GM18502 (cell line): ENCODE measurements around the gene FOLR3.
"Not testable (repeated sequence)": the region's sequence is repeated elsewhere in the genome, so short reads cannot be mapped to it uniquely, and the experiment has no call there.

ENCODE experiments used
- ATAC-seq: cut with Tn5 transposase; IDR thresholded peaks from one replicate; pipeline ENCODE4 v1.9.1; 2021; ENCODE audit warnings: mild to moderate bottlenecking; ENCODE audit not compliant: unreplicated experiment, poor library complexity

FOLR3 gene

DNA sequence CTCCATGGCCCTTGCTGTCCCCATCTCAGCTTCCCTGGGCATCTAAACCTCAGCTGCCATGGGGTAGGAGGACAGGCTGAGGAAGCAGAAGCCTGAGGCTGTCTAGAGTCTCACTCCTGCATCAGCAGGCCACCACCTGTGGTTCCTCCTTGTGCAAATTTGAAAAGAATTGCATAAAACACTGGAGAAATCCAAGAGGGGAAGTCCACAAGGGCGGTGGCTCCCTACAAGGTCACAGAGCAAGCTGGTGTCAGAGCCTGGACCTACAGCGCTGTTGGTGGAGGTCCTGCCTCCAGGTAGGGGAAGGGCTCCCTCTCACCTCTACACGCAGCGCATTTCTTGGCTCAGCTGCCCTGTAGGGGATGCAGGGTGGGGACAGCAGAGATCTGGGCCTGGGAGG, at the start of gene FOLR3:
TSS of gene FOLR3 (plus strand) at position 253 of the 400 bp plus-strand sequence. CDS start 228 bp downstream, outside the sequence.
- not testable (repeated sequence) for ATAC-seq

DNA sequence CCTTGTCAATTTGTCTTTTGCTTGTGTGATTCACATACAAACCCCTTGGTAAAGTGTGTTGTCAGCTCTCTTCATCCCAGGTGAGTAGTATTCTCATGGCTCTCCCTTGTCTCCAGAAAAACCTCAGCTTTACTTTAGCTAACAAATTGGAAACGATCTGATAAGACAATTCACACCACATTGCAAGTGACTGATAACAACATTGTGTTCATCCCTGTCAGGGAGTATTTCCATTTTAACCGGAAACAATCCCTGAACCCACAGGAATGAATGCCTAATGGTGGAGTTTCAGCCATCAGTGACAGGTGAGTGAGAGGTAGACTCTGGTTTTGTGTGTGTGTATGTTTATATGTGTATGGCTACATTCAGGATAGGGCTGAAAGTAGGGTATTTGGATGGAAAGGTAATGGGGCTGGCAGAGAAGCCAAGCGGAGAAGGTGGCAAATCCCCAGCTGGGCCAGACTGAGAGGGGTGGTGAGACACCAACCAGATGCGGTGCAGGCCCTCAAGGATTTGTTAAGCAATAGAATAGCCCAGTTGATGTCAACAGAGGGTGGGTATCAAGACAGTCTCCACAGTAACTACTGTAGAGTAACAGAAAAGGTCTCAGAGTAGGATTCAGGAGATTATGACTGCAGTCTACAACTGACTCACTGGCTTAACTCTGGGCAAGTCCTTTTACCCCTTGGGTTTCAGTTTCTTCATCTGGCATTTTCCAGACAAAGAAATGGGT, 47.3 kb upstream of the FOLR3 start:
- ATAC-seq, result no peak

DNA sequence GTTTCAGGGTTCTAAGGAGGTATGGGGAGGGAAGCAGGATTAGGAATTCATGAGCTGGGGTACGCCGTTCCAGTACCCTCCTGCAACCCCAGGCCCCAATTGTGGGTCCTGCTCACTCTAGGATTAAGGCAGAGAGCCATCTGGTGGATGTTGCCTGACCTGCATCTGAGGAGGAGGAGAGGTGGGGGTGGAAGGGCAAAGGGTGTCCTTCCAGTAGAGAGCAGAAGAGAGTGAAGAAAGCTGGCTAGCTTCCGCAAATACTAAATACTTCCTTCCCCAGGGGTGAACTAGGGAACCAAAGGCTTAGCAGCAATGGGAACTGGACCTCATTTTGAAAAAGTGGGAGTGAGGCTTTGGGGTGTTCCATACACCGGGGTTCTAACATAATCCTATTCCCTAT, 44.2 kb upstream of the FOLR3 start:
- no peak for ATAC-seq

DNA sequence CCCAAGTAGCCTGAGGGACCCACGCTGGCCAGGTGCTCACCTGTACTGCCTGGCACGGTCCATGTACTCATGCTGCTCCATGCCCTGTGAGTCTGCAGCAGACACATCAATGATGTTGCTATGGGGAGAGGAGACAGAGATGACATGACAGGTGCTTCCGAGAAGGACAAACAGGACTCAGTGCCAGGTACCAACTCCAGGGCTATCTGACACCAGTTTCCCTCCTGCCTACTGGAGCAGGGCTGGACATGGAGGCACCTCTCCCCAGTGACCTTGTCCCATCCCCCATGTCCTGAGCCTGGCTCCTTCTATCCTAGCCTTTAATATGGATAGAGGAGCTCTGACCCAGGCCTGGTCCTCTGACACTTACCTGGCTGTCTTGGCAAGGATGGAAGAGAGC, 36.8 kb upstream of the FOLR3 start:
- ATAC-seq, result no peak

DNA sequence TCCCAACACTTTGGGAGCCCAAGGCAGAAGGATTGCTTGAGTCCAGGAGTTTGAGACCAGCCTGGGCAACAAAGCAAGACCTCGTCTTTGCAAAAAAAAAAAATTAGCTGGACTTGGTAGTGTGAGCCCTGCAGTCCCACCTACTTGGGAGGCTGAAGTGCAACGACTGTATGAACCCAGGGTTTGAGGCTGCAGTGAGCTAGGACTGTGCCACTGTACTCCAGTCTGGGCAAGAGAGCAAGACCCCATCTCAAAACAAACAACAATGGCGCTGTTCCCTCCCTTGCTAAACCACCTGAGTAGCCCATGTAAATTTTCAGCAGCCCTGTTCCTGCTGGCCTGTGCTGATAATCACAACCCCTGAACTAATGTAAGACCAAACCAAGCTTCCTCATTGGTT, 35.5 kb upstream of the FOLR3 start:
- no peak for ATAC-seq

DNA sequence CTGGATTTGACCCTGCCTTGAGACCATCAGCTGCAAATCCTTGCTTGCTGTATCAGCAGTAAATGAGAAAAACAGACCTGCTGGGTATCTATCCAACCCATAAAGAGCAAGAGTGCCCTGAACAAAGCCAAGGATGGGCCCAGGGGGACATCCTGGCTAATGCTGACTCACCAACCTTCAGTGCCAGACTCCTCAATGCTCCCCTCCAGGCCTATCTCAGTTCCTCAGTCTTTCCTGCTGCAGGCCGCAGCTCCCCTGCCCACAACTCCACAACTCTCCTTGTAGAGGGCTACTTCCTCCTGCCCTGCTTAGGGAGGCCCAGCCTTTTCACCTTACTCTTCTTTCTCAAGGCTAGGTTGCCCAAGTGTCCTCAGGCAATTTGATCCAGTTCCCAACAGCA, 35.1 kb upstream of the FOLR3 start:
- ATAC-seq, result no peak

DNA sequence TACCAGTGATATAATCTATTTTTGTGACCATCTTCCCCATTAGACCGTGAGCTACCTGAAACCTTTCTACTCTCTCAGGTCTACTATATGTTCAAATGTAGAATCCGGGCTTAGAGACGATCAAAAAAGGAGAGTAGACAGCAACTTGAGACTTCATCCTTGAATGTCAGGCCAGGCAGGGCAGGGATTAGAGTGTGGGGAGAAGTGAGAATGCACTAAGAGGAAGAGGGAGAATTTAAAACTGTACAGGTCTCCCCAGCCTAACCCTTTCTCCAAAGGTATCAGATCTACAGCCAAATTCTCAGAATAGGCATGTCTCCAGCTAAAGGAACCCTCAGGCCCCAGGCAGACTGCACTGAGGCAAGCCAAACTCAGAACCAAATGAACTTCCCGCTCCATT, 33.4 kb upstream of the FOLR3 start:
- ATAC-seq, result no peak

DNA sequence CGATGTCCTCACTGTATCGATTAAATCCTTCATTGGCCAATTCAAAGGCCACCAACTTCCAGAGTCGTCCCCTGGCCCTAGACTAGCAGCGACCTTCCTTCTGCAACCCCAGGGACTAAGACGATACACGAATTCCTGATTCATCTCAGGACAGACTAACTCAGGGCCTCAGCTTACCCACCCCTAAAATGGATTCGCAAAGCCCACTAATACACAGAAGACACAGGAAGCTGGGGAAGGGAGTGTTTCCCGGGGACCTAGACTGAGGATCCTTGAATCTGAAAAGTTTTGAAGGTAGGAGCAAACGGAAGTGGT, 32.9 kb upstream of the FOLR3 start:
- no peak for ATAC-seq

DNA sequence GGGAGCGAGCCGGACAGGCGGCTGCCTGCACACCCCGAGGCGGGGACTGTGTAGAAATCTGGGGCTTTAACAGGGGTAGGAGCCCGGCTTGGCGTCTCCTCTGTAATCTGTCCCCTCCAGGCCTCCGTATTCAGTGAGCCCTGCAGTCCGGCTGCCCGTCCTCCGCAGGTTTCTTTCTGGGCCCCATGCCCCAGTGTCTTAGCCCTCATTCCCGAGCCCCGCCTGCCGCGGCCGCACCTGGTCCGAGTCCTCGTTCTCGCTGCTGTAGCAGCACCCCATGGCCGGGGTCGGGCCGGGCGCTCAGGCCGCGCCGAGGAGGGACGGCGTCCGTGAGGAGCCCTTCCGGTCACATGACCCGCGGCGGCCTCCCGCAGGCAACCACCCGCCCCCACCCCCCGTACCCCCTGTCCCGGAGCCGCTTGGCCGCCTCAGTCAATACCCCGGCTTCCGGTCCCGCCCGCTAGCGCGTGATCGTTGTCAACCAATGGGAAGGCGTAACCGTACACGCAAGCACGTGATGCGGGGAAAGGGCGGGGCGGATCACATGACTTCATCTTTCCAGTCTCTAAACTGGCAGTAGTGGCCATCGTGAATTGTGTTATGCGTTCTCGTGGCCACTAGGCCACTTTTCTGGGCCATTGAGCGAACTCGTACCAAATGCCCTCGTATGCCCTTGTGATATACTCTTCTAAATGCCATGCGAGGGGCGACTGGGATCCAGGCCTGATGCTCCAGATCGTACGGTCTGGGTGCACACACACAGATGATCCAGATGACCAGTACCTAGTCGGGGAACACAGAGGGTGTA, 32.4 kb upstream of the FOLR3 start, which contains the start of gene LAMTOR1:
TSS of gene LAMTOR1 (minus strand) at position 352 of the 808 bp plus-strand sequence. CDS start at position 279, 73 bp downstream.
- peak; percentile 89 for ATAC-seq

DNA sequence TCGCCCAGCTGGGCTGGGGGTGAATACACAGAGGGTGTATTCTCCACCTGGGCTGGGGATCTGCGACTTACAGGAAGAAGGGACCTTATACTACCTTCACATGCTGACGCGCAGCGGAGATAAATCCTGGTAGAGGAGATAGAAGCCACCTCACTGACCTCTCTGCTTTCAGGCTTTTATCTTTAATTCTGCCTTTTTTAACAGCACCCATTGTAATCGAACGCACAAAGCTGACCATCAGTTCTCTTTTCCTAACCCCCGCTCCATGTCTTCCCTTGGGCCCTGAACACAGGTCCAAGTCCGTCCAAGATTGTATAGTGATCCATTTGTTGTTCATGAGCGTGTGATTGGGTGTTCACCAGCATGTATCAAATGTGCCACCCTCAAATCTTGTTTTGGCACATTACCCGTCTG, 31.8 kb upstream of the FOLR3 start:
- no peak for ATAC-seq

DNA sequence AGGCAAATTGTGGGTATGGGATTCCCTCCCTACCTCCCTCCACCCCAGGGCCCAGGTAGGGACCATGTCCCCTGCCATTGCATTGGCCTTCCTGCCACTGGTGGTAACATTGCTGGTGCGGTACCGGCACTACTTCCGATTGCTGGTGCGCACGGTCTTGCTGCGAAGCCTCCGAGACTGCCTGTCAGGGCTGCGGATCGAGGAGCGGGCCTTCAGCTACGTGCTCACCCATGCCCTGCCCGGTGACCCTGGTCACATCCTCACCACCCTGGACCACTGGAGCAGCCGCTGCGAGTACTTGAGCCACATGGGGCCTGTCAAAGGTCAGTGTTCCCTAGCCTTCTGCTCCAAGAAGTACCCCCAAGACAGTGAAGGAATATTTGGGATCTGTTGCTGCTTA, 29.6 kb upstream of the FOLR3 start, which contains the start of gene TOMT:
TSS of gene TOMT (plus strand) at position 37 of the 400 bp plus-strand sequence. CDS start at position 65, 28 bp downstream.
- ATAC-seq, result no peak

DNA sequence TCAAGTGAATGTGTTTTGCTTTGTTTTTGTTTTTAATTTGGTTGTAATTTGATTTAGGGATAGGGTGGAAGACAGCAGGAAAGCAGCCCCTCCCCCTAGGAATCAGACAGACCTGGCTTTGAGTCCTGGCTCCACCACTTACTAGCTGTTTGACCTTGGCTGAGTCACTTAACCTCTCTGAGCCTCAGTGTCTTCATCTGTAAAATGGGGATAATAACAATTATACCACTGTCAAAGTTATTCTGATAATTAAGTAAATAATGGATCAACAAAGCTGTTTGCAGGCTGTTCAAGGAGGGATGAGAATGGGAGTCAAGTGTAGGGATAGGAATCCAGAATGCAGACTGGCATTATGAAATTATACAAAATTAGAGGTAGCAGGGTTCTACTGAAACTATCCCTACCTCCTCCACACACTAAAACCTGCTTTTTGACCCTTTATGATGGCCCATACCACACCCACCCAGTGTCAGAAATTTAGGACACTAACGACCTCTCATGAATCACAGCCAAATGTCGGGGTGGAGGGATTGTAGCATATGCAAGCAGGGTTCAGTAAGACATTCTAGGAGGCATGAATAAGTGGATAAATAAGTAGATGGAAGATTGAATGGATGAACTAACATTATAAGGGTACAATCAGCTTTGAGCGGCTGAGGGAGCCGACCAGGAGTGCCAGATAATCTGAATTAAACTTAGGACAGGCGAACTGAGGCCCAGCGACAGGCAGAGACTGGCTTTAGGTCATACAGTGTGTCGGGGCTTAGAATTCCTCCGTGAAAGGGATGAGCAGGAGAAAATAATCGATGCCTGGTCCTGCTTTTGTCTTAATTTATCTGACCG, 24.0 kb upstream of the FOLR3 start:
- ATAC-seq, result peak; percentile 5

DNA sequence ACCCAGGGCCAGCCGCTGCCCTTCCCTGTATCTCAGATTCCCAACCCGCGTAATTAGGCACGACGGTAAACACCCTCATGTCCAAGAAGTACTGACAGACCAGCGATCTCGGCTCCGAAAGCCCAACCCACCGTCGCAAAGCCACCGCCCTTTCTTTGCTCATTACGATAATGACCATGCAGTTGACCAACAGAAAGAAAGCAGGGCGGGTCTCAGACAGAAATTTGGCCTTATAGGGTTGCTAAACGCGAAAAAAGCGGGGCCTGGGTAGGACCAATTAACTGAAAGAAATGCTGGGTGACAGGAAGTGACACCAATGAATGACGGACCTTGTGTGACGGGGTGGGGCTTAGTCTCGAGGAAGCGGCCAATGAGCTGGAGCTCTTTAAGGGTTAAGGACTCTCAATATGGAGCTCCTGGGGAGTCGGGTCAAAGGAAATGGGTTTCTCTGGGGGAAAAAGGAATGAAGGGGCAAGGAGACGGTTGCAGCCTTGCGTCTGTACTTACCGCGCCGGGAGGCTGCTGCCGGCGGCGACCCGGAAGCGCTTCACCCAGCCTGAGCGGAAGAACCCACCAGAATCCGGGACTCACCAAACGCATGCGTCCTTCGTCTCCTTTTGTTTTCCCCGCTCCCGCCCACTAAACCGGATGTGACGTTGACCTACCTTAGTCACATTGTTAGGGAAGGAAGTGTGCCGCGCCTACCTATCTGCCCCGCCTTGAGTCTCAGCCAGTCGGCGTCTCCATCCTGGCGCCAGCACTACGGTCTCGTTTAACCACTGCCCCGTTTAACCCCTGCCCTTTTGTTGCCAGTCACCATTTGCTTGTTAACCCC, 23.2 kb upstream of the FOLR3 start, which contains the start of gene ANAPC15:
TSS of gene ANAPC15 (minus strand) at position 553 of the 835 bp plus-strand sequence. CDS start 1,419 bp downstream, outside the sequence.
- ATAC-seq, result peak; percentile 90

DNA sequence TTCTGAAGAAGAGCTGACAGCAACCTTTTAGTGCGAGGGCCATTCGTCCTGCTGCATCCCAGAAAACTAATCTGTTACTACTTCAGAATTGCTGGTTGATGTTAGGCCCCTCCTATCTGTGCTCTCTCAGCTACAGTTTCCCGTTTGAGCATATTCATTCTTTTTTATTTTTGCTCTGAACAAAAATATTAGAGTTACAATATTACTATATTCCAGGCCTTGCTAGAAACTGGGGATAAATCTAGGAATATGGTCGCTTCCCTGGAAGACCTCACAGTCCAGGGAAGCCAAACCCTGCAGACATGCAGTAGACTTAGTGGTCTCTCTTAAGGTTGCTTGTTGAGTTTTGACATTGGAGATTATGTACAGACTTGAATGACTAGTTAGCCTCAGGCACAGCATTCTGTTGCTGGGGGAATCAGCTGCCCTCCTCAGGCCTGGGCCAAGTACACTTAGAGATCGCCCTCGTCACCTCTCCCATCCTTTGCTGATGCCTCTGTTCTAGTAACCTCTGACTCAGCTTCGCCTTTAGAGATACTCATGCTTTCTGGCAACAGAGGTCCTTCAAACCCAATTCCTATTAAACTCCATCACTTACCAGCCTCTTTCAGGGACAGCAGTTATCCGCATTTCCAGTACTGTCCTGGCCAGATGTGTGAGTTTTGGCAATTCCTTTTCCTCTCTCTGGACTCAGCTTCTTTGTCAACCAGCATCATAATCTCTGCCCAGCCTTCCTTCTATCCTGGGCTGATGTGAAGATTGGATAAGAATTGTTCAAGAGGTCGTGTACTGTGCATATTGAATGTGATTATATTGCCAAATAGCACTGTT, 22.3 kb upstream of the FOLR3 start:
- no peak for ATAC-seq

DNA sequence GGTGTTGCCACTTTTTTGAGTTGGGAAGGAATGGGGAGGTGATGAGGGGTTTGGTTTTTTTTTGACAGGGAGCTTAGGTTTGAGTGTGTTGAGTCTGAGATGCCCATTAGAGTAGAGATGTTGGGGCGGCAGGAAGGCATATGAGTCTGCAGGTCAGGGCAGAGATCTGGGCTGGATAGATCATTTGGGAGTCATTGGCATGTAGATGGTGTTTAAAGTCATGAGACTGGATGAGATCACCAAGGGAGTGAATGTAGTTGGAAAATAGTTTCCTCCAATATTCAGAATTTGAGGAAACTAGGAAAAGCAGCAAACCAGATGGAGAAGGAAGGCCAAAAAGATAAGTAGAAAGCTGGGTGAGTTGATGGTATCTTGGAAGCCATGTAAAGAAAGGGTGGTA, 21.0 kb upstream of the FOLR3 start:
- no peak for ATAC-seq

DNA sequence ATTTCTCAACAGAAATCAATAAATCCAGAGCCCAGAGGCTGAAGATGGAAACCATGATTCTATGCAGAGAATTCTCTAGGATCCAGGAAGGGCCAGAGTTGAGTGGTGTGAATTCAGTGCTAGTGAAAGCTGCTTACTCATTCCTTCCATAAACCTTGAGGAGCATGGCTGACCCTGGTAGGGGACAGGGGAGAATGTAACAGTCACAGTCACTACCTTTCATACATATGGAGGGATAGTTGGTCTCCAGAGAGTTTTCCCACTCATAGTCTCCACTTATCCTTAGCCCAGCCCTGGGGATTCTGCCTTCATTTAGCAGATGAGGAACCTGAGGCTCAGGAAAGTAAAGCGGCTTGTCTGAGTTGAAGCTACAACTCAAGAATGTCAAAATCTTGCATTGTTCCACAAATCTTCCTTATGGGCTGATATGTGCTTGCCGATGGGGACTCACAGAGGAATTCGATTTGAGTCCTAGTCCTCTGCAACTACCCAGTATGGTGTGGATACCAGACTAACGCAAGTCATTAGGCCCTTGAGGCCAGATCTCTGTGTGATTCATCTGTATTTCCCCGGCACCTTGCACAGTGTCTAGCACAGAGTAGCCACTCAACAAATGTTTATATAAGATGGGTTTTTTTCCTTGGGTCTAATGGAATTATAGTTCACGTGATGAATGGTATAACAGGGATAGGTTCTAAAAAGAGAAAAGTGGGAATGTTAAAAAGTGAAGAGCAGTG, 19.3 kb upstream of the FOLR3 start:
- ATAC-seq, result no peak

DNA sequence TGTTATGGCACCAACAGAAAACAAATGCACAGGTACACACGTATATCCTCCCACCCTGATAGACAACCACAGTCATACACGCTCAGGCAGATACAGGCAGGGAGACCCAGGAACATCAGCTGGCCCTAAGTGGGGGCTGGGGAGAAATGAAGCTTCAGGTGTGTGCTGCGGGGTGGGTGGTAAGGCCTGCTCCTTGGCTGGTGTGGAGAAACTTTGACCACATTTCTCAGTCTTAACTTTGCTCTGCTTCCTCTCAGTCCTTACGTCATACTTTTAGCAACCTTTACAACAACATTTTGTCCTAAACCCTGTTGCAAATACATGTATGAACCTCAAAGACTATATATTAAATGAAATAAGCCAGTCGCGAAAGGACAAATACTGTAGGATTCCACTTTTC, 16.3 kb upstream of the FOLR3 start:
- no peak for ATAC-seq

DNA sequence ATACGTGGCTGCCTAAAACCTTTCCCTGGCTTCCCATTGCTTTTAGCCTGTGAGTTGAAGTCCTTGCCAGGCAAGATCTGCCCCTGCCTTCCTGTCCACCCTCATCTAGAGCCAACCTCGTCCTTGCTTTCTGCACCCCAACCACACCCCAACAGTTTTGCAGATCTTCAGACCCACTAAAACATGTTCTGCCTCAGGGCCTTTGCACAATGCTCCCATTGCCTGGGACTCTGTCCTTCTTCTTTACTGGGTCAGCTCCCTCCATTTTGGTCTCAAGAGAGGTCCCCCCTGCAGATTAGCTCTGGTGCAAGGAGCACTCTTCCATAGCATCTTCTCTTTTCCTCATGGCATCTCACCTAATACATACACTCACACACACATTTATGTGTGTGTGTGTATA, 14.6 kb upstream of the FOLR3 start:
- ATAC-seq, result no peak
